Stimulated activated CD4-positive, alpha-beta T cell treated with anti-CD3 and anti-CD28 coated beads, TNF-alpha, amount 100 ng/mL, for 4 hours (primary cell): ENCODE data around the gene NOS3.

Experiments used
- DNase-seq, 3 experiments: peaks; one replicate each; pipeline ENCODE4 v3.0.0-alpha.2; 2020; ENCODE audit warnings: low read depth in 3 of 3

The NOS3 gene

DNA sequence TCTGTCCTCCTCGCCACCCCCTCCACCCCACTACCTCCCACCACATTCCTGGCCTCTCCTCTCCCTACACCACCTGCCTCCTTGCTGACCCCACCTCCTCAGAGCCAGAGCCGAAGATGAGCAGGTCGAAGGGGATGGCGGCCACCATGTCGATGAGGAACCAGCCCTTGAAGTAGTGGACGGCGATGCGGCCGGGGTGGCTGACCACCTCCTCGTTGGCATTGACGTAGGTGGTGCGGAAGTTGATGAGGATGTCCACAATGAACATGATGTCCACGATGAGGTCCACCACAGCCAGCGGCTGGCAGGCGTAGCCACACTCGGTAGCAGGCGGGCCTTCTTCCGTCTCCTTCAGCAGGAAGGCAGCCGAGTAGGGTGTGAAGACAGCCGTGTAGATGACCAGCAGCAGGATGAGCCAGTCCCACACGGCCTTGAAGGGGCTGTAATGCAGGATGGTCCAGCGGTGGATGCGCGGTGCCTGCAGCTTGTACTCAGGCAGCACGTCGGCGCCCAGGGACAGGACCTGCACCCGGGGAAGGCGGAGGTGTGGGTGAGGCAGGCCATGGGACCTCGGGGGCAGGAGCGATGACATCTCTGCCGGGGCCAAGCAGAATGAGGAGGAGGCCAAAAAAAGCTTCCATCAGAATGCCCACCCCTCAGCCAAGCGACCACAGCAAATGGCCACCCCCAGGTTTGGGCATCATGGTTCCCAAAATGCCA lies 38.3 kb upstream of the NOS3 start:
- DNase-seq = no peak

DNA sequence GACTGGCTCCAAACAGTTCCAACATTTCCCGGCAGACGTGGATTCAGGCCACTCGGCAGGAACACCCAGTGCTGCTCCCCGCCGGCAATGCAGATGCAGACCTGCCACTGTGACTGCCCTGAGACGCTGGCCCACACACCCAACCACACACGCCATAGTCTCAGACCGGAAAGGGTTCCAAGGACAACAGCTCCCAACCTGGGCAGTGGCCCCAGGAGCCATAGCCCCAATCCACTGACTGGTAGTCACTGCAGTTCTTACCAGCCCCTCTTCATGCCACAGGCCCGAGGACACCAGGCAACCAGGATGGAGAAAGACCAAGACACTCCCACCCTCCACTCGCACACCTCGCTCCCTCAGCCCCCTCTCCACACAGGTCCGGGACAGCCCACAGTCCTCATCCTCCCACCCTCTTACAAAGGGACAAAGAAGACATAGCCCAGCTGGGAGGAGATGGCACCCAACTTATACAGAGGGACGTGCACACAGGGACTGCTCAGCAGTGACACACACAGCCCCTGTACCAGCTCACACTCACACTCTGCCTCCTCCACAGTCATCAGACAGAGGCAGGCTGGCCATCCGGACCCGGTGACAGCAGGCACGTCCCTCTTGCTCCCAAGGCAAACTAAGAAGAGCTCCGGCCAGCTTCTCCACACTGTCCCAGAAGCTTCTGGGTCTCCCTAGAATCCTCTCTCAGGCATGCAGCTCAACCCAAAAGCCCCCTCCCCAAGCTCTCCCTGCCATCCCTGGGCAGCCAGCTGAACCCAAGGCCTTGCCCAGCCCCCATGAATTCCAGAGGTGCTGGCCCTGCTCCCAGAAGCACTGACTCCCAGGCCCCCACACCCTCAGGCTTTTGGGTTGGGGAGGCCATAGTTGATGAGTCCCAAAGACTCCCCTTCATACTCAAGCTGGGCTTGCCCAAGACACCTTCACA lies 37.5 kb upstream of the NOS3 start:
- DNase-seq = no peak

DNA sequence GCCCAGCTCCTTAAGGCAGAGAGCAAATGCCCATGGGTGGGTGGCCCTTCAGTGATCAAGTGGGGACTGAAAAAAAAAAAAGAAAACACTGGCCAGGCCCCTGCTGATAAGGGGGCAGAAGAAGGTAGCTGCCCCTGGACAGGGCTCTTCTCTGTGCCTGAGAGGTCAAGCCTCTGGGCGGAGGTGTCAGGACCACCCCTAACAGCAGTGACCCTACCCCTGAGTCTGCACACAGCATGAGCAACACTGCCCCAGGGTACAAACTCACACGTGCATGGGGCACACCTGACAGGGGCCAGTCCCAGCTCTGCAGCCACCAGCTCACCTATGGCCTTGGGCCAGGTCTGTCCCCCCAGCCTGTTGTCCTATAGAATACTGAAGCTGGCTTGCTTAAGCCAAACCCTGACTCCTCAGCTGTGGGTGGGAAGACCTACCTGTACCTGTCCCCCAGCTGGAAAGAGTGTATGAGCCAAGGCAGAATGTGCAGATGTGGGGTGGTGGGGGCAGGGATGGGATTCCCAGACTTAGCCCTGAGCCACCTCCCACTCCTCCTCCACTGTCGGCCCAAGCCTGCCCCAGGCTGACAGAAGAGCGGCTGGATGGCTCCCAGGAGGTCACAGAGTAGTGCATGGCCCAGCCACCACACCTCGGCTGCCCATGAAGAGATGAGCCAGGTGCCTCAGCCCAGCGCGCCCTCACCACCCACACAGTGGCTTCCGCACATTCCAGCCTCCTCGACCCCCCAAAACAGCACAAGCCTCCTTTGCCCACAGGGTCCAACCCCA lies 36.4 kb upstream of the NOS3 start:
- no peak for DNase-seq

DNA sequence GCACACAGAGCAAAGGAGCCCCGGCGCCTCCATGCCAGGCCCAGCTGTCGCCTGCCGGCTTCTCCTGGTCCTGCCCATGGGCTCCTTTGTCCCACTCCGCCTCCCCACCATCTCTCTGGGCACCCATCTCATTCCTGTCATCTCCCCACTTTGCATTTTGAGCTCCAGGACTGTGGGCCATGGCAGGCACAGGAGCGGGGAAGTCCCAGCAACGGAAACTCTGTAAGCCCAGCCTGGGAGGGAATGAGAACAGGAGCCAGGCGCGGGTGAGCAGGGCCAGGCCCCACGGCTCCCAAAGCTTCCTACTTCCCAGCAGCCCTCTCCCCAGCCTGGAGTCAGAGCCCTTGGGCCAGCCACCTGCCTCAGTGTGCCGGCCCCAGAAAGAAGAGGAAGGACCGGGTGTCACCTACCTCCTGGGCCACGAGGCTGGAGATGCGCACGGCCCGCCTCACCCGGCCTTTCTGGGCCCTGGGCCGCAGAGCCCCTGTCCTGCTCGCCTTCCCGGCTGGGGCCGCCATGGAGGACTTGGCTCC lies 35.8 kb upstream of the NOS3 start:
- DNase-seq = no peak

DNA sequence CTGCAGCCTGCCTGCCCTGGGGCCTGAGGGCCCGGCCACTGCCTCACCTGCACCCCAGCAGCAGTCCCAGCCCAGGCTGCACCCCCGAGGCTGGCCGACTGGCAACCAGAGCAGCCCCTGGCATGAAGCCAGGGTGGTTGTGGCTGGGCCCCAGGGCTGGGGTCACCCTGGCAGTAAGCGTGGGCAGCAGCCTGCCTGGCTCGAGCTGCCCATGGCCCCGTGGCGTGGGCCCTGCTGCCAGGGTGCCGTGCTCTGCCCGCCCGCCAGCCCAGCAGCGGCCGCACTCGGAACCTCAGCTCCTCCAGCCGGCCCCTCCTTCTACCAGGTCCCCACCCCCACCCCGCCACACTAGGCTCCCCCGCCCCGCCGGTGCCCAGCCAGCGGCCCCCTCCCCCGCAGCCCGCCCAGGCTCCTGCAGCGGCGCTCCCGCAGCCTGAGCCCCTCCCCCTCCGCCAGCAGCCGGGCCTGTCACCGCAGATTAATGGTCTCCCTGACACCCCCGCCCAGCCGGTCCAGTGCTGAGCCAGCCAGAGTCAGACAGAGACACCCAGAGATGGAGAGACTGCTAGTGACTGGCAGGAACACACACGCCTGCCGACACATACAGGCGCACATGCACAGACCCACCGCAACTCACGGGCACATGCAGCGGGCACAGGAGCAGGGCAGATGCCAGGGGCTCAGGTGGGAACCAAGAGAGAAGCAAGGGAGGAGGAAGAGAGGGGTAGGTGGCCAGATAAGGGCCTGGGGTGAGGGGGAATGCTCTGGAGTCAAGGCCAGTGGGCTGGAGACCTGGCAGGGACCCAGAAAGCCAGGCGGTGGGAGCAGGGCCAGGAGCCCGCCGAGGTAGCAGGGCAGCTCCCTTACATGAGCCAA lies 35.1 kb upstream of the NOS3 start:
- no peak for DNase-seq

DNA sequence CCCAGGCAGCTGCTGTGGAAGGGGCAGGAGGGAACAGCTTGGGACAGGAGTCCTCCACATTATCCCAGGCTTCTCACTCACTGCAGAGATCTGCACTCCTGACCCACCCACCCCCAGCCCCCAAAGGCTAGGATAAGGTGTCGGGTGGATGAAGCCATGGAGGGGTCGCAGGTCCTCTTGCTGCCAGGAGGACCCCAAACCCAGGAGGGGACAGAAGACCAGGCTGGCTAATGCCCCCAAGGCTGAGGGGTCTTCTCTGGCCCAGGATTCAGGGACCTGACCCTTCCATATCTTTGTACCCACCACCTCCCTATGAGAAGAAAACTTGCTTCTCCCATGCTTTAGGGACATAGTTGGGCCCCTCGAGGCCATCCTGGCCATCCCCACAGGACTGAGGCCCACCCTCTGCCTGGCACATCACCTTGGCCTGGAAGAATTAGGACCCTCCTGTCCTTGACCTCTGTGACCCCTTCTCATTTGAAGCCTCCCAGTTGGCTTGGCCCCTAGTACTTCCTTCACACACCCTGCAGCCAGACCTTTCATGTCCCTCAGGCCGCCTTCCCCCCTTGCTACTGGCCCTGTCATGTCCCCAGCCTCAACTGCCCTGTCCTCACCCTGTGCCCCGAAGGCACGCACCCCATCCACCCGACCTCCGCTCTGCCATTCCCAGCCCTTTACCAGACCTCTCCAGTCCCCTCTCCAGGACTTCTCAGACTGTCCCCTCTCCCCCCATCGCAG lies 34.3 kb upstream of the NOS3 start:
- DNase-seq = no peak

DNA sequence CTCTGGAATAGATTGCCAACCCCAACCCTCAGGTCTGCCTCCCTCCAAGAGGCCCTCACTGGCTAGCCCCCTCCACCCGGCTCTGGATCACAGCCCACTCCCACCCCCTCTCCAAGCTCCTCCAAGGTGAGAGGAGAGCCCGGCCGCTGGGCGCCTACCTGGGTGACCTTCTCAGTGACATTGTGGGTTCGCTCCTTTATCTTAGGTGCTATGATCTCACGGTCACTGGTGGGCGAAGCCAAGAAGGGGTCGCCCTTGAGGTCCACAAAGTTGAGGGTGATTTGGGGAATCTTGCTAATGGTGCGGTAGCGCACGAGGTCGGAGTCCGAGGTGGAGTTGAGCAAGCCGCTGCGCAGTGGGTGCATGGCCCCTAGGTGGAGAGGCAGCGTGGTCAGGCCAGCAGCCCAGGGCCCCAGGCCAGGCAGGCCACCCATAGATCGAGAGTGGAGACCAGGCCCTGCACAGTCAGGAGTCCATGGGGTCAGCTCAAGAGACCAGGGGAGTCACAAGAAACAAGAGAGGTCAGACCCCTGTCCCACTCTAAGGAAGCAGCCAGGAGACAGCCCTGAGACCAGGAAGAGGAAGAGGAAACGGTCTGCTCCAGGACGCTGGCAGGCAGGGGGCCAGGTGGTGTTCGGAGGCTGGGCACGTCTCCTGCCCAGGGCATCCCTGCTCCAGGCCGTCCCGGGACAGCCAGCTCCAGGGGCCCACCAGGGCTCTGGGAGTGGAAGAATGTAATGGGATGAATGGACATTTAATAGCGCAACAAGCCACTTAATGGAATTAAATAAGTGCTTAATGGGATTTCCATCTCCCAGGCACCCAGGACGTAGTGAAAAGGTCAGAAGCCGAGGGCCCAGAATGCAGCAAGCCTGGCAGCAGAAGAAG lies 33.4 kb upstream of the NOS3 start:
- no peak for DNase-seq

DNA sequence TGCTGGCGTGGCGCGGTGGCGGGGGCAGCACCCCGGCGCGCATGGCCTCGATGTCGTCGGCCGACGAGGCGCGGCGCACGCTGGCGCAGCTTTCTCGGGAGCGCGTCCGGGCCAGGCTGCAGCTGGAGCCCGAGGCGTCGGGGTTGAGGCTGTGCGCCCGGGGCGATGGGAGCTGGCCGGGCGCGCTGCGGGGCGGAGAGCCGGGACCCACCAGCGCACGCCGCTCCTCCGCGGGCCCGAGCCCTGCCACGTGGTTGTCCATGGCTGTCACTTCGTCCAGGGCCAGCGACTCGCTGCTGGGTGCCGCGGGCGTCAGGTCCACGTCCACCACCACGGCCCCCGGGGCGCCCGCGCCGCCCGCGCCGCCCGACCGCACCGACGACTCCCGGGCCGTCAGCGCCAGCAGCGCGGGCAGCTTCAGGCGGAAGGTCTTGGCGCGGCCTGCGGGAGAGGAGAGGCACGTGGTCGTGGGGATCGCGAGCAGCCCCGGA lies 32.7 kb upstream of the NOS3 start:
- DNase-seq = no peak

DNA sequence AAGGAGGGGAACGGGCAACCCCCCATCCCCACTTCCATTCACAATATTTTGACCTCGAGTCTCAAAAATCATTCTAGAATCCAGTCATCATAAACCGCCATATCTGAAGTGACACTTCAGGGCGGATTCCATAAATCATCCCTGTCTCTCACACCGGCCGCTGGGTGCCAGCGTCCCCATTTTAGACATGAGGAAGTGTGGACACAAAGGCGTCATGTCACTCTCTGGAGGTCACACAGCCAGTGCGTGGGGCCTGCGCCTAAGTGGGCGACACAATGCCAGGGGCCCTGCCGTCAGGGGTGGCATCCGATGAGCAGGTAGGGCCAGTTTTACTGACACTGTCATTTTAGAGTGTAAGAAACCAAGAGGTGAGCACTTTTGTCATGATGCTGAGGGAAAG lies 32.2 kb upstream of the NOS3 start:
- DNase-seq = no peak

DNA sequence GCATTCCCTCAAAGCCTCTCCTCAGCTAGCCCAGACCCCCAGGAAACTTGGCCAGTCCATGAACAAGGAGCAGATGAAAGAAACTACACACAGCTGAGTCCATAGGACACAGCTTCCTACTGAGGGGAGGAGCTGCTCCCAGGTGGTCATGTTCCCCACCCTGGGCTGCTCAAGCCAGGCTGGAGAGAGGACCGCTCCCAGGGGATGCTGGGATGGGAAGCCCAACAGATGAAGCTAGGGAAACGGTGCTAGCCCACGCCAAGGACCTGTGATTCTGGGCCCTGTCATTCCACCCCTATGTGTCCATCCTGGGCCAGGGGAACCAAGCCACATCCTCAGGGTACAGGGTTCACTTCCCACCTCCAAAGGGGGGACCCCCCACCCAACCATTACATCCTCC lies 31.7 kb upstream of the NOS3 start:
- DNase-seq = no peak

DNA sequence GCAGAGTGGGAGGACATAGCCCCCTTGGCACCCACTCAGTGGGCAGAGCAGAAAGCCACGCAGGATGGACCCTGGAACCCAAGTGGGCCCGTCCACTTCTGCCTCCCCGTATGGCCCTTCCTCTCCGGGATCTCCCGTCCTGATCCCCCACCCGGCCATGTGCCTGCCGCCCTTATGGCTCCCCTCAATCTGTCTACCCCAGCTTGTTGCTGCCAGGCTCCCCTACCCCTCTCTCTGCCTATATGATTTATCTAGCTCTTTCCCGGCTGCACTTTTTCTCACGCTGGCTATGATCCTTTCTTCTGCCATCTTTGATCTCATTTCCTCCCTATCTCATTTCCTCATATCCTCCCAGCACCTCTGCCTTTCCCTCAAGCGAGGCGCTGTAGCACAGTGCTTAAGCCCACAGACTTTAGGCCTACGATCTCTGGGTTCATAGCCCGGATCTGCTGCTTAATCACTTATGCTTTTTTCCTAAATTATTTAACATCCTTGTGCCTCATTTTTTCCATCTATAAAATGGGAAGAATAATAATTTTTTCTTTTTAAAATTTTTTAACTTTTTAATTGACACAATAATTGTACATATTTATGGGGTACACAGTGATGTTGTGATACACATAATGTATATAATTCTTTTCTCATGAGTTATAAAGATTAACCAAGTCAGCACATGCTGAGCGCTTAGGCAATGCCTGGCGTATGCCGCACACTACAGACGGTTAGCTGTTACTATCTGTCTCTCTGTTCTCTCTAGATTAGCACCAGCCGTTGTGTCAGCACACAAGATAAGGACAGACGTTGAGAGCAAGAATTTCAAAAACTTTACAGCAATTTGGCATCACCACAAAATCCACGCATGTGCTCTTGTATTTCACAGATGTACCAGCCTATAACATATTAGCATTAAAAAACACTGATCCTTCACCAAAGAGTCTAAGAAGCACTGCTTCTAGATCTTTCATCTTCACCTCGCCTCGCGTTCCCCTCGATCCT lies 30.8 kb upstream of the NOS3 start:
- DNase-seq = no peak

DNA sequence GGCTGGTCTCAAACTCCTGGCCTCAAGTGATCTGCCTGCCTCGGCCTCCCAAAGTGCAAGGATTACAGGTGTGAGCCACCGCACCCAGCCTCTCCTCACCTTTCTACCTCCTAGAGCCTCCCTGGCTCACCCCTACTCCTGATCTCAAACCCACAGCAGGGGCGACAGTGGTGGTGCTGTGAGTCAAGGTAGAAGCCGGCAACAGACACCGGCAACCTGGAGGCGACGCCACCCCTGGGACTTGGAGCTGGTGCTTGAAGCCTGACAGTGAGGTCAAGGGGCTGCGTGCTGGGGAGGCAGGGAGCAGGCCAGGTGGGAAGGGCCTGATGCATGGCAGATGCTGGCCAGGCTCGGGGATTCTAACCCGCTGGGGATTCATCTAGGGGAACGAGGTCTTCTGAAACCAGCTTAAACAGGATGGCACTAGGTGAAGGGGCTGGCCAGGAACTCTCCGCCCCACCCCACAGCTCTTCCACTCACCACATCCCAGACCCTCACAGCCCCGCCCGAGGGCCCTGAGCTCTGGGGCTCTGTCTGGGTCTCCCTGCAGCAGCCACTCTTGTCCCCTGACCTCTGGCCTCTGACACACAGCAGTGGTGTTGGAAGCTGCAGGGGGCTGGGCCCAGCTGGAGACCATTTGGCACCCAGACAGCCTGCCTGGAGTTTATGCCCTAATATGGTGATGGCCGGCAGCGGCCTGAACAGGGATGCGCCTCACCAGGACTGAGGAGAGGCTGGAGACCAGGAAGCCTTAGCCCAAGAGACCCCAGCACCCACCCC lies 29.1 kb upstream of the NOS3 start:
- no peak for DNase-seq

DNA sequence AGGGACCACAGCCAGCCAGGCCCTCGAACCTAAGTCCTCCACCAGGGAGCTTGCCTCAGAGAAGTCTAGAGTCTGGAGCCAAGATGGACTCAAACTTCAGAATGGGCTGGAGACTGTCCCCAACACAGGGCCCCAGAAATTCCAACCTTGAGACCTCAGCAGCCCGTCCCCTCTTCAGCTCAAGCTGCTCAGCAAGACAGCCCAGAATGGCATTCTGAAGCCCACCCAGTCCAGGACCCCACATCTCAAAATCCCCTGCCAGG lies 28.6 kb upstream of the NOS3 start:
- DNase-seq = no peak

DNA sequence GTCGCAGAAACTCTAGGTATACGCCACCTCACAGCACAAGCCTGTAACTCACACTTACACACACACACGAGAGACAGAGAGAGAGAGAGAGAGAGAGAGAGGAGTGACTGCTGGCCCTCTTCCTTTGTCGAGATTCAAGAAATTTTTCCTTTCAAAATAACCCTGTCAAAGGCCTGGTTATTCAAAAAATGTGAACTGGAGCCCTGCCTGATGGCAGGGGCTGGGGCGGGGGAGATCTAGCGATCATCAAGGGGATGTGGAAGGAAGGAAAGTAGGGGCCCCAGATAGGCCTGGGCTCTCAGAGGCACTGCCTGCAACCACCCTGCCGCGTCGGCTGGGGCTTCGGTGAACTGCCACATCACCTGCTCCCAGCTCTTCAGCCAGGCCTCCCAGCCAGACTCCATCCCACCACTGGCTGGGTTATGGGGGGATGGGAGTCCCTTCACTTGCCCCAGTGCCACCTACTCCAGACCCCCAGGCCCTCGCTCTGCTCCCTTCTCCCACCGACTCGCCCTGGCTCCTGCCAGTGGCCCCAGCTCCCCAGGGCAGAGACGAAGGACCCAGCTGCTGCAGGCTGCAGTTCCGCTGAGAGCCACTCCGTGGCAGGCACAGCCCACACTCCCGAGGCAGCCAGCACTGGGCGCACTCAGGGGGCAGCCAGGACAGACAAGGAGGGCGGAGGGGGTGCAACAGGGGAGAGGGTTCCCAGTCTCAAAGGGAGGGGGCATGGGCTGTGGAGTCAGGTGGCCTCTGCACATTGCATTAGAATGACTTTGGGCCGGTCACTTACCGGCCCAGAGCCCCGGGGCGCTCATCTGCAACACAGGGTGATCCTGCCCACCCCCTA lies 28.0 kb upstream of the NOS3 start:
- DNase-seq = peak in 2 of 3 experiments; percentile 31 to 34

DNA sequence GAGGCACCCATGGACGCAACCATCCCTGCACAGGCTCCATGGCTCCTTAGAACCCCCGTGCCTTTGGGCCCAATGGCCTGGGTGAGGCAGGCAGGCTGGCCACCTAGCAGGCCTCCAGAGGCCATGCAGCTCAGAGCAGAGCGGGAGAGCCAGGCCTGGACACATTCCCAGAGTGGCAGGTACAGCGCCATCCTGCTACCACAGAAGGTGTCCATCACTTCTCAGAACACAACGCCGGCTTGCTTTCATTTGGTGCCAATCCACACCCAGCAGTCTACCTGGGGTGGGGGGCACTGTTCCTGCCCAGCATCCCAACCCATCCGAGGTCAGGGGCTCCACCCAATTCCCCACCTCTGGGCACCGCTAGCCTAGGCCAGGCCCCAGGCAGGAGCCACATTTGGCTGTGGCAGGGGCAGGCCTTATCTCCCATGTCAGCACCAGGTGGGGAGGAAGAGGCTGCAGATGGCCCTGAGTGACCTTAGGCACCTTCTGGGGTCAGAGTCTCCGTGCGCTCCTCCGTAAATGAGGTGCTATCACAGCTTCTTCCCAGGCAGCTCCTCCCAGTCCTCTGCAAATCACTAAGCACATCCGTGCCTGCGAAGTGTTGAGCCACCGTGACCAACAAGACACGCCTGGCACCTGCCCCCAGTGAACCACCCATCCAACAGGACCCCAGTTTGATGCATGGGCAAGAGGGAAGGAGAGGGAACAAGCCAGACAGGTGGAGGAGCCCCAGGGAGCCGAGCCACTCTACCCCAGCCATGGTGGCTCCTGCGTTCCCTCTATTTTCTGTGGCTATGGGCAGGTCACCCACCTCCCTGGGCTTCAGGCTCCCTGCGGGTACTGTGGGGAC lies 26.9 kb upstream of the NOS3 start:
- no peak for DNase-seq
